Measurements from ENCODE around the gene FBXO31.

DNA sequence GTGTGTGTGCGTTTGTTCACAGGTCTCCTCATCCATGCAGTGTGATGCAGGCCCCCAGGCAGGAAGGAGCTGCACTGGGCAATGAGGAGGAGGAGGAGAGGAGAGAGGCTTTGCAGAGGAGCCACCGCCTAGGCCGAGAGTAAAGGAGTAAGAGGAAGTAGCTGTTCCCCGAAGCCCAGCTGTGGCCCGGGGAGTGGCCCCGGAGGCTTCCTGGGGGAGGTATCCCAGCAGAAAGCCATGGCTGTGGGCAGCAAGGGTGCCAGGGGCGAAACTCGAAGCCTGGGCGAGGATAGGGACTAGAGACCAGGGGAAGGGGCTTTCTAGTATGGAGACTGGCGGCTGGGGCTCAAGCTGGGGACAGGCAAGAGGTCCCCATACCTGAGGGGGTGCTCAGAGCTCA is 78.6 kb downstream of the FBXO31 start:
- TF ChIP-seq POLR2AphosphoS5 (IDR thresholded peaks at IDR 0.05; ENCODE audit: low read depth, low read length) (no peak), POLR2A (IDR thresholded peaks at IDR 0.05; ENCODE audit: low read depth, low read length) (no peak), TAF1 (IDR thresholded peaks at IDR 0.05; ENCODE audit: borderline replicate concordance, low read depth, low read length) (no peak)

Data from GM12892 (cell line).